Measurements from ENCODE around the gene UGT1A9. TPM values are rescaled to one million over a fixed set of nuclear protein-coding genes. Genes with fewer than 3 reads are reported as not detected.

Gene UGT1A9
- total and polyA plus RNA-seq, 10 of the 15 experiments (the other 5 are each of a cell fraction or from before 2014, with no cell fraction given), result 0.07 TPM; not detected in 9

DNA sequence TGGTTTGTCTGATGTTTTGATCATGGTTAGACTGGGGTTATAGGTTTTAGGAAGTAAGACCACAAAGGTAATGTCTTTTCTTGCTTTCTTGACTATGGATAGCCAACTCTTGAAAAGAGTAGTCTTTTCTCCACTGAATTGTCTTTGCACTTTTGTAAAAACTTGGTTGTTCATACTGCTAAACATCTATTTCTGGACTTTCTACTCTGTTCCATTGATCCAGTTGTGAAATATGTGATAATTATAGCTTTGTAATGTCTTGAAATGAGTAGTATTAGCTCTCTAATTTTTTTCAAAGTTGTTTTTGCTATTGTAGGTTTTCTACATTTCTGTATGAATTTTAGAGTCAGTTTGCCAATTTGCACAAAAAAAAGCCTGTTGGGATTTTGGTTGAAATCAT is 13.1 kb upstream of the UGT1A9 start (continued):
- no peak for TF ChIP-seq HDGF (IDR thresholded peaks at IDR 0.05)
- TF ChIP-seq POLR2AphosphoS5 (IDR thresholded peaks at IDR 0.05; ENCODE audit: low read length), result no peak
- no peak for TF ChIP-seq PKNOX1 (IDR thresholded peaks at IDR 0.05)
- TF ChIP-seq SPI1 (IDR thresholded peaks at IDR 0.05; ENCODE audit: borderline replicate concordance, insufficient read depth, low read depth, low read length), result no peak

DNA sequence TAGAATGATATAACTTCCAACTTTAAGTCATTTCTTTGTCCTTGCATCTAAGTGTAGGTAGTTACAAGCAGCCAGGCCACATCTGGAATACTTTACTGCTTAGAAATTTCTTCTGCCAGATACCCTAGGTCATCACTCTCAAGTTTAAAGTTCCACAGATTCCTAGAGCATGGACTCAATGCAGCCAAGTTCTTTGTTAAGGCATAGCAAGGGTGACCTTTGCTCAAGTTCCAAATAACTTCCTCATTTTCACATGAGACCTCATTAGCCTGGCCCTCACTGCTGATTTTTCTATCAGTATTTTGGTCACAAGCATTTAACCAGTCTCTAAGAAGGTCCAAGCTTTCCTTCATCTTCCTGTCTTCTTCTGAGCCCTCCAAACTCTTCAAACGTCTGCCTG is 7.8 kb upstream of the UGT1A9 start:
- Histone ChIP-seq H3K9me3 (replicated peaks; ENCODE audit: control insufficient read depth, insufficient read depth, low read length) (no peaks in the 10 kb centered on the region), H4K20me1 (ENCODE audit: control insufficient read depth, insufficient read depth) (no peaks in the 10 kb centered on the region), H3K4me2 (ENCODE audit: control insufficient read depth, insufficient read depth) (no peak overlapping the region), H3K4me3 (no peak overlapping the region), H3K79me2 (ENCODE audit: control insufficient read depth, insufficient read depth, low read length) (no peaks in the 10 kb centered on the region), H3K36me3 (ENCODE audit: control insufficient read depth in 2 of 2, insufficient read depth in 2 of 2, low read length in 1 of 2) (no peaks in the 10 kb centered on the region), H3K27ac (ENCODE audit: control insufficient read depth, insufficient read depth) (no peak overlapping the region), H3K4me1 (ENCODE audit: control insufficient read depth, insufficient read depth, low read length) (no peaks in the 10 kb centered on the region), H3K27me3 (replicated peaks in 1 of 2; ENCODE audit: control insufficient read depth in 2 of 2, insufficient read depth in 2 of 2, low read length in 1 of 2) (no peaks in the 10 kb centered on the region), H2AFZ (ENCODE audit: control insufficient read depth, low read depth, low read length) (no peak overlapping the region), H3K9ac (ENCODE audit: control insufficient read depth, insufficient read depth, low read length) (no peak overlapping the region)
- CTCF ChIA-PET, result no interaction called here
- 0% methylated on average over 1 of the region's 1 CpG for WGBS (ENCODE audit: insufficient coverage, insufficient replicate concordance, low lambda C conversion rate, missing lambda C conversion rate)
- SMC1A ChIA-PET (ENCODE audit: uncharacterized antibody, unreplicated experiment), result interaction anchor here (0.6 kb wide), 1 partner anchor 36 kb away, joined by 3 read pairs; no protein-coding TSS in a partner anchor
- no TSS peak for BruUV-seq (replicated peaks)
- FAIRE-seq, result no peak
- intact Hi-C loops (cut with micrococcal nuclease; ENCODE audit: unreplicated experiment), result no loop called here
- POLR2A ChIA-PET, result no interaction called here
- no peak for ATAC-seq
- in situ Hi-C loops (cut with MboI), result no loop called here
- no peak for DNase-seq (ENCODE audit: low read depth, low spot score)
- RAD21 ChIA-PET (ENCODE audit: unreplicated experiment), result no interaction called here
- TF ChIP-seq RAD21 (IDR thresholded peaks at IDR 0.05; ENCODE audit: insufficient read depth, low read depth, low read length) (no peak), SREBF2 (IDR thresholded peaks at IDR 0.05; ENCODE audit: low read length) (no peak), SP1 (IDR thresholded peaks at IDR 0.05; ENCODE audit: low read depth, low read length) (no peak), JUND (IDR thresholded peaks at IDR 0.05; ENCODE audit: low read depth, low read length) (no peak), FOXK2 (IDR thresholded peaks at IDR 0.05) (no peak), CREB1 (IDR thresholded peaks at IDR 0.05; ENCODE audit: low read depth) (no peak), ZNF207 (IDR thresholded peaks at IDR 0.05; ENCODE audit: borderline replicate concordance) (no peak), CUX1 (IDR thresholded peaks at IDR 0.05; ENCODE audit: insufficient replicate concordance, low read depth, low read length) (no peak), KAT2A (conservative IDR thresholded peaks at IDR 0.05; ENCODE audit: control insufficient read depth, low read depth, low read length) (no peak), RBBP5 (conservative IDR thresholded peaks at IDR 0.05) (no peak), ELK1 (IDR thresholded peaks at IDR 0.05; ENCODE audit: low read depth, low read length) (no peak), RUNX3 (IDR thresholded peaks at IDR 0.05; ENCODE audit: low read length) (no peak), HCFC1 (IDR thresholded peaks at IDR 0.05; ENCODE audit: low read length) (no peak), POU2F2 (IDR thresholded peaks at IDR 0.05; ENCODE audit: borderline replicate concordance, low read depth, low read length) (no peak), ZNF24 (IDR thresholded peaks at IDR 0.05) (no peak)
